HG03378 (cell line): ENCODE measurements around the gene WDFY1.

ENCODE experiments used
- ATAC-seq: cut with Tn5 transposase; IDR thresholded peaks from one replicate; pipeline ENCODE4 v1.9.1; 2021; ENCODE audit warnings: mild to moderate bottlenecking, moderate library complexity; ENCODE audit not compliant: unreplicated experiment

The WDFY1 gene

GRCh38 chr2:223932816-223933800 lies 12.0 kb downstream of the WDFY1 start:
- no peak for ATAC-seq

DNA sequence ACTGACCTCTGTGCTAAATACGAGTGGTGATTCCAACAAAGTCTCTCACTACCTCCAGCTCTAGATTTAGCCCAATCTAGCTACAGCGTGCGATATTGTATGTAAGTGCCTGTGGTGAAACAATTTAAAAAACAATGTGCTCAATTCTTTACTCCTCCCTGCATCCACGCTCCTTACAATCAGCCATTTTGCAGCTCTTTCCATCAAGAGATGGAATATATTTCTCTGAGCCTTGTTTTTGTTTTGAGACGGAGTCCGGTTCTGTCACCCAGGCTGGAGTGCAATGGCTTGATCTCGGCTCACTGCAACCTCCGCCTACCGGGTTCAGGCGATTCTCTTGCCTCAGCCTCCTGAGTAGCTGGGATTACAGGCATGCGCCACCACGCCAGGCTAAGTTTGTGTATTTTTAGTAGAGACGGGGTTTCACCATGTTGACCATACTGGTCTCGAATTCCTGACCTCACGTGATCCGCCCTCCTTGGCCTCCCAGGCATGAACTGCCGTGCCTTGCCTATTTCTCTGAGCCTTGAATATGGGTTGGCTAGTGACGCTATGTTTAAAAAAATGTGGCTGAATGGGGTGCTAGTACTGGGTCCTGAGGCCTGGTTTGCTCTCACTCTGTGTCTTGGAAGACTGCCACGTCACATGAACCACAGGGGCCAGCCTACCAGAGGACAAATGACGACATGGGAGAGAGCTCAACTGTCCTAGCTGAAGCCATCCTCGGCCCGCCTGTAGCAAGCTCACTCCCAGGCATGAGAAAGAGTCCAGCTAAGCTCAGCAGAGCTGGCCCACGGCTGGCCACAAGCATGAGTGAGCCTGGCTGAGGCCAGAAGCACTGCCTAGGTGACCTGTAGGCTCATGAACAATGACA lies 14.8 kb downstream of the WDFY1 start:
- no peak for ATAC-seq

- ATAC-seq, result no peak
Measured at GRCh38 chr2:223929571-223930102, 15.5 kb downstream of the WDFY1 start.

GRCh38 chr2:223928113-223929006 lies 16.8 kb downstream of the WDFY1 start:
- no peak for ATAC-seq

GRCh38 chr2:223925106-223925505 lies 20.0 kb downstream of the WDFY1 start:
- ATAC-seq, result no peak

DNA sequence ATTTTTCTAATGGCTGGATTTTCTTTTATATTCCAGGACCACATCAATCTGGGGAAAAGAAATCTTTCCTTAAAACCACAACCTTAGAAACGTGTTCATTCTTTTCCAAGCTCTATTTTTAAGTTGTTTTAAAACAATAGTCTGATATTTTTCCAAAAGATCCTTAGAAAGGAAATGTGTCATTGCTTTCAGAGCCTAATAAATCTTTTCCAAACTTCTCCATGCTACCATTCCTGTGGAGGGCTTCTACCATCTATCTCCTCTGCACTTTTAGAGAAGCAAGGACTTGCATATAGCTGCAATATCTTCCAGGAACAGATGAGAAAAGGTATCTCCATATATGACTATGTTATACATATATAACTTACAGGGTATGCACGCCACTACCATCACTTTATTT lies 21.2 kb downstream of the WDFY1 start:
- no peak for ATAC-seq

GRCh38 chr2:223922308-223922707 lies 22.8 kb downstream of the WDFY1 start:
- no peak for ATAC-seq

GRCh38 chr2:223921204-223921603 lies 23.9 kb downstream of the WDFY1 start:
- ATAC-seq, result no peak

DNA sequence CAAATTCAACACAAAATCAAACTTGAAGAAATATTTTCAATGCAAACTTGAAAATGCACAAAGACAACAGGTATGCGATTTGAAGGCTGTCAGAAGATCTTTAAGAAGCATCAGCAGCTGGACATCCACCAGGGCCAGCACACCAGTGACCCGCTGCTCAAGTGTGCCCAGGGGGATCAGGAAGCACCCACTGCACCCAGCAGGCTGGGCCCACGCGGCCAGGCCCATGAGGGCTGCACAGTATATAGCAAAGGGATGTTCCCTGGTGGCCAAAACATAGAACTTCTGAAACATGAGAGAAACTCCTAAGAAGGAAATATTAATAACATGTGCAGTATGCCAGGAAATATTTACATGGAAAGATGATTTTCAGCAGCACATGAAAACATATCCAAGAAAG lies 25.0 kb downstream of the WDFY1 start:
- no peak for ATAC-seq

GRCh38 chr2:223918671-223919134 lies 26.4 kb downstream of the WDFY1 start:
- no peak for ATAC-seq

DNA sequence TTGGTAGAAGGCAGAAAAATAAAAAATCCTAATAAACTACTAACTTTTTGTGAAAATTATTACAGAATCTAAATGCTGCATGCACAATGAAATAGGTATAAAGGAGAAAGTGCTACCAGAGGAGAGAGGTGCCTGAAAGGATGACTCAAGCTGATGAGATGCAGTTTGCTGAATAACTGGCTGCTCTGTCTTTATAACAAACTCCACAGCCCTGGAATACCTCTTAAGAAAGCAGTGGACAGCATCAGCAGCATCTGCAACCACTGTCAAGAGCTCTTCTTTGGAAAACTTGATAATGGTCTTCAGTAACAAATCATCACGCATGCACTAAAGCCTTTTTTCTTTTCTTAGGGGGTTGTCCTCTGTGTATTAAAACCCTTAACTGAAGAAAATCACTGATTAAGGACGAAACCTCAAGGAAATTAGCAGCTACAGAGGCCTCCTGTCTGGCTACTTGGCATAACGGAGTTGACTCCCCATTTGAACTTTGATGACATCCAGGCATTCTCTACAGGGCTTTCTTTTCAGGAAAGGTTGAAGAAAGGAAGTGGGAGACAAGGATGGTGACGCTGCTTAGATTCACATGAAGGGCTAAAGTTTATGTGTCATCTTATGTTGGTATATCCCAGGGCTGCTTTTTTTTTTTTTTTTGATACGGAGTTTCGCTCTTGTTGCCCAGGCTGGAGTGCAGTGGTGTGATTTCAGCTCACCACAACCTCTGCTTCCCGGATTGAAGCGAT lies 28.8 kb downstream of the WDFY1 start:
- no peak for ATAC-seq

GRCh38 chr2:223915071-223915470 lies 30.1 kb downstream of the WDFY1 start:
- ATAC-seq, result no peak

DNA sequence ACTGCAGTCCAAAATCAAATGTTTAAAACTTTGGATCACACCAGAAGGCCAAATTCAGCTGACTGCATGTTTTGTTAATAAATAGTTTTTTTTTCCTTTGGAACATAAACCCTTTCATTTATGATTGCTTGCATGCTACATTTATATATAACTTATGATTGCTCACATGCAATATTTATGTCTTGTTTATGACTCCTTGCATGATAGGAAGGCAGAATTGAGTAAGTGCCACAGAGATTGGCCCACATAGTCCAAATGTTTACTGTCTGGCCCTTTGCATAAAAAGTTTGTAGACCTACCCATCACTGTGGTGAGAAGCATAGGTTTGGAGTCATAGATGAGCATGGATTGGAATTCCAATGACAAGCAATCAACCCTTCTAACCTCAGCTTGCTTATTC lies 30.8 kb downstream of the WDFY1 start:
- ATAC-seq, result no peak

DNA sequence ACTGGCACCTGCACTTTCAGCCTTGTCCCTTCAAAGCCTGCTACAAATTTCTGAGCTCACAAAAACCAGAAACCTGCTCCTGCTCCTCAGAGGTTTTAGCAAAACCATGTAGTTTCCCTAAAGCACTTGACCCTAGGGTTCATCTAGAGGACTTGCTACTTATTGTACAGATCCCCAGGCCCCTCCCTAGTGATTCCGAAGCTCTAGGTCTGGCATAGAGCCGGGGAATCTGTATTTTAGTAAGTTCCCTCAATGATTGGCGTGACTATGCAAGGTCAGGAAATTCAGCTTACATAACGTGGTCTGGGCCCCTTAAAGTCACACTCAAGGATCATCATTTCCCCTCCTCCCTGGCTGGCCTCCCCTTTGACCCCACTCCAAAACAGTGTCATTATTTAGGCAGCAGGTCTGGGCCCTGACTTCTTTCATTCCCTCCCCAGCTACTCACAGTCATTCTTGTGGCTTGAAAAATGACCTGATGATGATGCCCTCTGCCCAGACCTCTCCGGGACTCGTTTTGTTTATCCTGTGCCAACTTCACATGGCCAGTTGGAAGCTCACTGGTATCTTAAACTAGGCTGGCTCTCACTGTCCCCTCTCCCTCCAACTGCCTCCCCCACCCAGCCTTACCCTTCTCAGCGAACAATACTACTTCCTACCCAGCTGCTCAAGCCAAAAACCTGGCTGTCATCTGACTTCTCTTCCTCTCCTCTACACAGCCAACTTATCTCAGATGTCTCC lies 36.0 kb downstream of the WDFY1 start:
- no peak for ATAC-seq

GRCh38 chr2:223908304-223908998 lies 36.7 kb downstream of the WDFY1 start:
- ATAC-seq, result no peak

GRCh38 chr2:223905996-223906395 lies 39.1 kb downstream of the WDFY1 start:
- no peak for ATAC-seq

- ATAC-seq, result no peak
Measured at GRCh38 chr2:223901854-223902253, 43.3 kb downstream of the WDFY1 start.

- no peak for ATAC-seq
Measured at GRCh38 chr2:223901311-223901710, 43.8 kb downstream of the WDFY1 start.
